Stimulated activated CD8-positive, alpha-beta memory T cell treated with anti-CD3 and anti-CD28 coated beads, Interleukin-12 subunit alpha, Interleukin-12 subunit beta, amount 100 ng/mL, for 24 hours (primary cell): Measurements from ENCODE around the gene AIG1.

Source experiments
- DNase-seq: peaks from one replicate; pipeline ENCODE4 v3.0.0-alpha.2; 2020; ENCODE audit errors: extremely low read depth

The AIG1 gene

DNA sequence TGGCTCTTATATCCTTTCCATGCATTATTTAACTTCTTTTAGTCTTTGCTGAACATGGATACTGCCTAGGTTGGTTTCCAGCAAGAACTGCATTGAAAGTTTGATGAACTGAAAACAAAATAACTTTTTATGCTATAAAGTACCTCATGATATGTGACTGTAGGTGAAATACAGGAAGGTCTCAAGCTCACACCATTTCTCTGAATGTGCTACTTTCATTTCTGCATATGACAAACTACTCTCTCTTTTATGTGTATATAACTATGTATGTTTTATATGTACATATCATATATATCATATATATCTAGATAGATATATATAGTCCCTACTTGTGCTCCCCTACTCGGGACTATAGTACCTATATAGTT, 65.9 kb downstream of the AIG1 start:
- DNase-seq: no peak

- DNase-seq: no peak
These were observed 67.4 kb downstream of the AIG1 start for GRCh38 chr6:143127941-143128680.

DNA sequence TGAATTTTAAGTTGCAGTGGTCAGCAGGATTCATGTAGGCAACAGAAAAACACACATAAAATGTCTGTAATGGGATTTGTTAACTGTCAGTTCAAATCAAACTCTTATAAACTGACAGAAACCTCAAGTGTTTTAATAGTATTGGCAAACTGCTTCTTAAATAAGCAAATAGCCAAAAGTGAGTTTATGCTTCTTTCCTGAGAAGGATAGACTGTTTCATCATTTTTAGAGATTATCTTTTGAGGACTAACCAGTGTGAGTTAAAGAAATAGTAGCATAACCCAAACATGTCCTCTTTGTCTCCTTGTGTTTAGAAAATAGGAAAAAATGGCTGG, 68.0 kb downstream of the AIG1 start:
- no peak for DNase-seq

GRCh38 chr6:143130928-143131327, 70.2 kb downstream of the AIG1 start:
- no peak for DNase-seq

DNA sequence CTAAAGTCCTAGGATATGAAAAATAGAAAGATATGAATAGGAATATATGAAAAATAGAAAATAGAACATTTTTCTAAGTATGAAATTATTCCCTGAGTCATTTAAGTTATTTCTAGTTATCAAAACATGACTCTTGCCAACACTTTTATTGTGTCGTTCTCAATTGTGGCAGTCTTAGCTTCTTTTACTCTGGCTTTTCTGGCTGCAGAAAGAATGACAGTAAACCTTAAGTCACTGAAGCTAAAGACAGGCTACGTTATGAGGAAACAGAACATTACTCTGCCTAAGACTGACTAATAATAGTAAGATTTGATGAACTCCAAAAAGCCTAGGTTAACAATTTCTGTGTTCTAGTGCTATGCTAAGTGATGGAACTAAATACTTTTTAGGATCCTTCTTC, 74.6 kb downstream of the AIG1 start:
- no peak for DNase-seq

DNA sequence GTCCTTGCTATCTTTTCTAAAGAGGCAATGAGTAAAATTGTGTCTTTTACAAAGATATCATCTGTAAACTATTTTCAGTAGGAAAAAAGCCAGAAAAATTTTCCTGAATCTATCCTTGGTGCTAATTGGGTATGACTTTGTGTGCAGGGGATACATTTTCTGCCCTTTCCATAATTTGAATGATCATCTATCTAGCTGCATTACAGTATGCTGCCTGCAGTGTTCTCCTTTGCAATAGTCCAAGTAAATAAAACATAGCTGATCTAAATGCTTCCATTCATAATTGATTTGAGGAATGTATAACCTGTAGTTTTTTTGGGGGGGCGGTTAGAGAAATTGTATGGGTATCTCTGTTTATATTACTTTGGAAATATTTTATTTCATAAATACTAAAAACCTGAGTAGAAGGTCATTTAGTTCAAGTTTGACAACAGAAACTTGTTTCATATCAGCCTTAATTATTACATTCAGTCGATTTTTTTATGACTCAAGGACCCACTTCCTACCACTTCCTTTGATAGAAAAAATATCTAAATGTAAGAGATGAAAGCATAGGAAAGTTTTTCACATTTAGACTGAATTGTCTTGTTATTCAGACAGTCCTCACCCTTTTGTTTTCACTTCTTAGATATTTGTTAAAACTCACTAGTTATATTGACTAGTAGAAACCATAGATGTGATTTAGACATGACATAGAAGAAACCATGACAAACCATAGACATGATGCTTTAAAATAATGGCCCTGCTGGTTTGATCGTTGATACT, 75.3 kb downstream of the AIG1 start:
- no peak for DNase-seq

DNA sequence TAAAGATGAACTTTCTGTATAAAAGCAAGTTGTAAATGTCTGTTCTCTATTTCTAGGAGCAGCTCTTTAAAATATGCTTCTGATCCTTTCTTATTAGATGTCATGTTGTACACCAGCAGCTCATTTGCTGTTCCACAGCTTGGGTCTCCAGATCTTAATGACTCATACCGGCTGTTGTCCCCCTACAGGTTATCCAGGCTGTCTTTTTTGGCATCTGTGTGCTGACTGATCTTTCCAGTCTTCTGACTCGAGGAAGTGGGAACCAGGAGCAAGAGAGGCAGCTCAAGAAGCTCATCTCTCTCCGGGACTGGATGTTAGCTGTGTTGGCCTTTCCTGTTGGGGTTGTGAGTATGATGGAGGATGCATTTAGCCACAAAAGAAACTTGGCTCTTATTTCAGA, 76.0 kb downstream of the AIG1 start:
- no peak for DNase-seq

- no peak for DNase-seq
These were observed 78.6 kb downstream of the AIG1 start for GRCh38 chr6:143139239-143139784.

GRCh38 chr6:143139884-143140283, 79.2 kb downstream of the AIG1 start:
- DNase-seq: peak; percentile 33

DNA sequence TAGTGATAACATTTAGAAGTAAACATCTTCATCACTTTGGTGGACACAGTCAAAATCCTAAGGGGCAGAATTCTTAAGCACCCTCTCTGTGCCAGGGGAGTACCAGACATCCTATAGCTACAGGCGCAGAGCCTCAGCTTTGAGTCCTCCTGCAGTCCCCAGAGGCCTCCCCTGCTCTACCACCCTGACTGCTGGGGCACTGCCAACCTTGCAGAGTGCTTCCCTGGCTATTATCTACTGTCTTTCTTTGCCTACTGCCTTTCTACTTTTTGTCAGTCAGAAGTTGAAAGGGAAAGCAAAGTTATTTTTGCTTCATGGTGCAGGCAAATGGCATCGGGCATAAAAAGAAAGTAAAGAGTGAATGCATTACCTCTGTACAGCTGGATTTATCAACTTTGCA, 80.1 kb downstream of the AIG1 start:
- DNase-seq: no peak

DNA sequence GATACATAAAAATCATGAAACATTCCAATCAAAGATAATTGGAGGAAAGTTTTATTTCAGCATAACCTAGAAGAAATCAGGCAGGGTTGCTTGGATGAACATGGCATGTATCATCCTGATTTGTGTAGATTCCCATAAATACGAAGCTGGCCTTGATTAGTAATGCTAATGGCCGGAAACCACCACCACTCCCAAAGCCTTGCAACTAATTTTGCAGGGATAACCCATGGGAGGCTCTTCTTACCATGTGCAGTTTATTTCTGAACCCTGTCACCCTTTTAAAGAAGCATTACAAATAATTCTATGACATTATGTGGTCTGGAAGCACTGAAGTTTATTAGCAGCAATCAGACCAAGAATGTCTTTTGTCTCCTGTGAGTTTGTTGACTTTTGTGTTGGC, 80.8 kb downstream of the AIG1 start:
- DNase-seq: no peak

- no peak for DNase-seq
These were observed 85.6 kb downstream of the AIG1 start for GRCh38 chr6:143146186-143146851.

- DNase-seq: no peak
These were observed 89.1 kb downstream of the AIG1 start for GRCh38 chr6:143149771-143150170.

GRCh38 chr6:143150281-143150680, 89.6 kb downstream of the AIG1 start:
- DNase-seq: no peak

GRCh38 chr6:143151381-143151780, 90.7 kb downstream of the AIG1 start:
- no peak for DNase-seq

DNA sequence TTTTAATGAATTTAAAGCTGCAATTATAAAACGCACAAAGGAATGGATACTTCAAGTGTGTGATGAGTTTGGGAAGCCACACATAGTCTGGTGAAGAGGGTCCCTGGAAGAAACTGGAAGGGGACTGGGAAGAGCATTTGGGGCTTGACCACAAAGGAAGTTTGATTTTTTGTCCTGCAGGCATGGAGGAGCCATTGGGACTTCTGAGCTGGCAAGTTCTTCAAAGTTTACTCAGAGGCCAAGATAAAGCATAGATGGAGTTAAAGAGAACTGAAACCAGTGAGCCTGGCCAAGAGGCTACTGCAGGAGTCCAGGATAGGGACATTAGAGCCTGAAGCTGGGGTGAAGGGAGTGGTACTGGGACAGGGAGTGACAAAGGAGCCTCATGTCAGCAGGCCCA, 95.0 kb downstream of the AIG1 start:
- no peak for DNase-seq

- no peak for DNase-seq
These were observed 96.4 kb downstream of the AIG1 start for GRCh38 chr6:143157131-143157530.

GRCh38 chr6:143158113-143158581, 97.5 kb downstream of the AIG1 start:
- DNase-seq: no peak

DNA sequence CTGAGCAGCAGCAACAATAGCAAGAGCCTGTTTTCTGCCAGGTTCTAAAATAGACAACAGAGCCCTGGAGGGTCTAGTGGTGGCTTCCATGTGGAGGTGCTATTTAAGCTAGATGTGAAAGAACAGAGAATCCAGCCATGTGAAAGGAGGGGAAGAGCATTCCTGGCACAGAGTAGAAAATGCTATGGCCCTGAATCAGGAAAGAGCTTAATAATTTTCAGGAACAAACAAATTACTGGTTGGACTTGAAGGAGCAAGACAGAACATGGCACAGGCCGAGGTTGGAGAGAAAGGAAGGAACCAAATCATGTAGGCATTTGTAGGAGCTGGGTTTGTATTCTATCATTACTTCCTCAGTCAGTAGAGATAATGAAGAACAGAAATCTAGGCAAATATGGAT, 98.3 kb downstream of the AIG1 start:
- no peak for DNase-seq

DNA sequence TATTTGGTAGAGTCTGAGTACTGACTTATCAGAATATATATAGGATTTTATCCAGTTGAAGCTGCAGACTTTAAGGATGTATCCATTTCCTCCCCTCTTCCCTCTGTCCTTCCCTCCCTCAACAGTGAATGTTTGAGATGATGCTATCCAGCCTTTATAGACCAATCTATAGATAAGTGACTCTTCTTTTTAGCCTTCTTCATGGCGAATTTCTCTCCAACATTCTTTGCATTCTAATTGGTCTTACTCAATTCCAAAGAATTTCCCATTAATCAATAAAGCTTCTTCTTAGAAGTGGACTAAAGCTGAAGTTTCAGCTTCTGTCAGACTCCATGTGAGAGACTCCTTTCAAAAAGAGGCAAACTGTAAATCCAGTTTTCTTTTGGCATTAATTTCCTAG, 99.3 kb downstream of the AIG1 start:
- DNase-seq: no peak

DNA sequence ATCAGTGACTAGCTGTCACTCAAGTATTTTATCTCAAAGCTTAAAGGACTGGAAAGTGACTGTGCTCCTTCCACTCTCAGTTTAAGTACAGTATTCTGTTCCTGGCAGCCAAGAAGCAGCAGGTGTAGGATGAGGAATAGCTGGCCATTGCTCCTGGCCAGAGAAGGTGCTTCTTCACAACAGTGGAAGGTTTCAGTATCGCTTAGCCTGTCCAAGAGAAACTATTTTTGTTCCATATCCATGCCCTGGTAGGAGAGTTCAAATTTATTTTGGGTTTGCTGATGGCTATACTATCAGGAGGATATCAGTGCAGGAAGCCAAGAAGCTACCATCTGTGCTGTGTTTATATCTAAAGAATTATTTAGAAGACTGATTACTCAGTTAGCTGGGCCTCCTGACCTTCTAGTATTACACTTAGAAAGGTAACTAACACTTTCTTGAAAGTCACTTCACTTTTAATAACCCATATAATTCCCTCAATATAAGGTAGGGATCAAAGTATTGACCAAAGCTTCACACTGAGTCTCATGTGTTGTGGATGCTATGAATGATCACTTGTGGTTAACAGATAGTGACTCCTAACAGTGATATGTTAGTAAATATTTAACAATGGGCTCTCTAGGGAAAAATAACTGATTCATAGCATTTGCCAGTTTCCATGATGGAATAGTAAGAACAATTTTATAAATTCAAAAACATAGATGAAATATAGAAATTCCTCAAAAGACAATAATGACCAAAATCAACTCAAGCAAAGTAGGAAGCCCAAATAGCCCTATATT, 99.9 kb downstream of the AIG1 start:
- no peak for DNase-seq

DNA sequence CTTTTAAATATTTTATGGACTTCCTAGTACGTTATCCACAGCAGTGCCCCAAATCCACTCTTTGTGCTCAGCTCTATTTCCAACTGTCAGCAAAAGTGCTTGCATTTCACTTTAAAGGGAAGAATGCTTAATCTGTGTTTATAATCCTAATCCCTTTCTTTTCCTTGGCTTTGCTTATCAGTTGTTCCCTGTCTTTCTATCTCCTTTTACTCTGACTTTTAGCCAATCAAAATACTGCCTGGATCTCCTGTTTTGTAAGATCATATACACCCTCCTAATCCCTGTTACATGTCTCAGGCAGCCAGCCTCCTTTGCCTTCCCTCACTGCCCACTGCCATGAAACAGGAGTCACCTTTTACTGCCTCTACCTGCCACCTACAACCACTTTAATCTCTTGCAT, 102.9 kb downstream of the AIG1 start:
- no peak for DNase-seq
